GM15510 (cell line): ENCODE results near the gene ADARB2.

Experiments used
- POLR2A ChIP-seq: IDR thresholded peaks from 3 replicates; pipeline ENCODE4 v1.6.1; 2011; ENCODE audit warnings: borderline replicate concordance; ENCODE audit not compliant: insufficient read length; ENCODE audit errors: extremely low read depth

The ADARB2 gene

DNA sequence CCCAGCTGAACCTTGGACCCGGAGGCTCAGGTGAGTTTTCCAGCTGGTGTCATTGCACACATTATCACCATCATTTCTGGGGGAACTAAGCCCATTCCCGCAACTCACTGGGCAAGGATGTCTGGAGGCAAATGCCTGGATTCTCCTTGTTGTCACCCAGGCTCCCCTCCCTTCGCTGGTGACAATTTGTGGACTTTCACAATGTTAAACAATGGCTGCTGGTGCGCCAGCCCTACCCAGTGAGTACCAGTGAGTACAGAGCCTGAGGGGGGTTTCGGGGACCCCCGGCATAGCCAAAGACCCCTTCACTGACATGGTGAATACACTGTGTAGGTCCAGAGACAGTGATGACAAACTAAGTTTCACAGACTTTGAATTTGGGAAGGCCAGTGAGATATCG lies 189.2 kb downstream of the ADARB2 start:
- no peak for TF ChIP-seq POLR2A

GRCh38 chr10:1546431-1547110 lies 190.8 kb downstream of the ADARB2 start:
- TF ChIP-seq POLR2A: no peak

GRCh38 chr10:1545524-1545923 lies 191.8 kb downstream of the ADARB2 start:
- no peak for TF ChIP-seq POLR2A

DNA sequence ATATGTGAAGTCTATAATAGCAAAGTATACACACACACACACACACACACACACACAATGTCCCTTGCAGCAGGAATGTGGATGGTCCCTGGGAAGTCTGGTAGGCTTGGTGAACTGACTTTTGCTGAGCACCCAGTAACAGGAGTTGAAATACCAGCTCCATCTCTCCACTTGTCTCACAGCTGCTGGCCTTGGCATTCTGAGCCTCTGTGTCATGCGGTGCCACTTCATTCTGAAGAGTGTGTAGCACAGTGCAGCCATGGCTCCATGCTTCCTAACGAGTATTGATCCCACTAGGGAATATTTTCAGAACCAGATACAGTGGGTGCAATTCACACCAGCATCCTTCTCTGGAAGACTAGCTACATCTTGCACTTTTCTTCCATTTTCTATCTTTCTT lies 192.4 kb downstream of the ADARB2 start:
- no peak for TF ChIP-seq POLR2A

DNA sequence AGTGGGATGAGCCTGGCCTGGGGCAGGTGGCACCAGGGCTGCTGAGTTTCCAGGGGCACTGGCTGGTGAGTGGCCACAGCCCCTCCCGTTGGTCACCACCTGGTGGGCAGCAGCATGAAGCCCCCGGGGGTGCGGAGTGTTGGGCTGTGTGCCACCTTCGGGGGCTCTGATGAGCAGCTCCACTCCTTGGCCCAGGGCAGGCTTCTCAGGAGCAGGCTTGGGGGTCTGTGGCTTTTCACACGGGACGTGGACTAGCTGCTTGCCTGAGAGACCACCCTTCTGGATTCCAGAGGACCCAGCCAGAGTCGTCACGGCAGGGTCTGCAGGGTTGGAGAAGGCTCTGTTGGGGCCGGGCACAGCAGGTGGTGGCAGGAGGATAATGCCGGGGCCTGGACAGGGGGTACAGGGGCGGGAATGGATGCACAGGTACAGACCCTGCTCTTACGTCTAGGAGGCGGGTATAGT lies 193.1 kb downstream of the ADARB2 start:
- TF ChIP-seq POLR2A: no peak

- no peak for TF ChIP-seq POLR2A
Observed at GRCh38 chr10:1543596-1543995, 193.7 kb downstream of the ADARB2 start.

GRCh38 chr10:1542941-1543340 lies 194.4 kb downstream of the ADARB2 start:
- no peak for TF ChIP-seq POLR2A

- TF ChIP-seq POLR2A: no peak
Observed at GRCh38 chr10:1540144-1540543, 197.2 kb downstream of the ADARB2 start.

- TF ChIP-seq POLR2A: no peak
Observed at GRCh38 chr10:1539216-1539615, 198.1 kb downstream of the ADARB2 start.

DNA sequence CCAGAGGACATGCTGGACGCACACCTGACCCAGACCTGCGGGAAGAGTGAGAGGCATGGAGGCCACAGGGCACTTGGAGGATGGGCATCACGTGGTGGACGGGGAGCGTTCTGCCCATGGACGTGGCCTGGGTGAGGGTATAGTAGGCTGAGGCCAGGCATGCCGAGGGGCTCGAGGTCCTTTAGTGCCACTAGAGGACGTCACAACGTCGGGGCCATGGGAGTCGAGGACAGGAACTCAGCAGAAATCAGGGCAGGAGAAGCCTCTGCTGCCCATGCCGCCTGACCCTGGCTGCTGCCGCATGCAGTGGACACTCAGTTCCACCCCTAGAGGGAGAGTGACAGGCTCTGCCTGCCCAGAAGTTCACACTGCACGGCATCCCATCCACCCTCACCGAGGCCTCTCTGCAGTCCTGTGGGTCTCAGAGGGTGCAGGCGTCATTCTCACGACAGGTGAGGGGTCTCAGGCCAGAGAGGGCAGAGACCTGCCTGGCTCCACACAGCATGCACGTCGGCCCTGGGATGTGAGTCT lies 198.7 kb downstream of the ADARB2 start:
- no peak for TF ChIP-seq POLR2A

GRCh38 chr10:1538121-1538520 lies 199.2 kb downstream of the ADARB2 start:
- TF ChIP-seq POLR2A: no peak

GRCh38 chr10:1536341-1536740 lies 201.0 kb downstream of the ADARB2 start:
- TF ChIP-seq POLR2A: no peak

DNA sequence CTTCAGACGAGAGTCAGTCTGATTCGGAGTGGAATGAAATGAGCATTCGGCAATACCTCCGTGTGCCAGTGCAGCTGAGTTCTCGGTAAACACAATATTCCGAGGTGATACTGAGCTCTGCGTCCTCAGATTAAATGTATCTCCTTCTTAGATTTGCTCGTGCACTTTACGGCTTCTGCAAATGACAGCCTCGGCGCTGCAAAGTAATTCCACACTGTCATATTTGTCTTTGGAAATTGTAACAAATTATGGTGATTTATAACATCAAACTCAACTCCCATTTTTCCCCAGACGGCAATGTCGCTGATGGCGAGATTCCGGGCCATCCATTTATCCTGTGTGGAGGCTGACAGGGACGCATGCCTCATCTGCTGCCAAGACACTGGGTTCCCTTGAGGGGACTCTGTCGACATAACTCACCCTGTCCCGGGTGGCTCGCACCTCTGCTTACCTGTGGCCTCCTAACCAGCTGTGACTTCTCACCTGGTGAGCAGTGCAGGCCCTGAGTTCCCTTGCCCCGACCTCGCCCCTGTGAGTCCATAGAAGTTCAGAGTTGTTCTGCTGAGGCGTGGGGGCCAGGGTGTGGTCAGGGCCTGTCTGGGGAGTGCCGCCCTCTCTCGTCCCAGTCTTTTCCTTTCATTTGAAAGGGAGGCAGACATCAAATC lies 201.9 kb downstream of the ADARB2 start:
- no peak for TF ChIP-seq POLR2A

GRCh38 chr10:1534820-1535219 lies 202.5 kb downstream of the ADARB2 start:
- TF ChIP-seq POLR2A: no peak

DNA sequence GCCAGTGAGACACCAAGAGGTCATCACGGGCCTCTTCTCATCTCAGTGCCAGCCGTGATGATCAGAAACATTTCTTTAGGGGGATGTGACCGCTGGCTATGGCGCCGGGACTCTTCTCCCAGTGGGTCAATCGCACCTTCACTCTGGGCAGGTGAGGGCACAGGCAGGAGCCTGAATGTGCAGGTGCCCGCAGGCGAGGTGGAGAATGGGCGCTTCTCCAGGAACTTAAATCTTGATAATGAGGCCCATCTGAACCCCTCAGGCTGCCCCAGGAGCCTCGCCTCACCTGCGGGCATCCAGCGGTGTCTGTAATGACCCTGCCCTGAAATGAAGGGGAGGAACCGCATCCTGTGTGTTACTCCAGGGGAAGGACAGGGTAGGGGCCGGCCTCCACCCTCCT lies 204.7 kb downstream of the ADARB2 start:
- TF ChIP-seq POLR2A: no peak
